HCT116 (cell line): ENCODE results near the gene PSMD4. TPM values are rescaled to one million over a fixed set of nuclear protein-coding genes. Genes with fewer than 3 reads are reported as not detected.

Experiments
- ATAC-seq: fragments of 200-7000 bp; cut with Tn5 transposase; 2 replicates; pipeline ENCODE4 v1.9.1; 2020; ENCODE audit warnings: mild to moderate bottlenecking, moderate library complexity
- BruUV-seq: library from RNA; stranded (reverse); fragments of 400-500 nt; replicated peaks from 2 replicates; lab custom pipeline; 2021; lab: Mats Ljungman, UMichigan
- CTCF ChIA-PET: fragments of 300-600 bp; sonication (Branson Sonifier 250); formaldehyde crosslinking; loops from one replicate; lab custom pipeline; 2021; ENCODE audit warnings: antibody characterized with exemption; lab: Charles Lee
- POLR2A ChIA-PET: fragments of 300-600, 350-600 bp; sonication (Branson Sonifier 250); formaldehyde crosslinking; loops from one replicate; lab custom pipeline; 2021; ENCODE audit warnings: antibody characterized with exemption; lab: Charles Lee
- RAD21 ChIA-PET, 2 experiments: fragments of 300-600 bp; sonication (Branson Sonifier 250); formaldehyde crosslinking; loops; one replicate each; lab custom pipeline; 2023; ENCODE audit warnings: low total read pairs in 2 of 2; ENCODE audit not compliant: uncharacterized antibody in 2 of 2, unreplicated experiment in 2 of 2, low non-redundant PET in 1 of 2; lab: Charles Lee
- DNase-seq: peaks from one replicate; pipeline ENCODE4 v3.0.0-alpha.2; 2010; ENCODE audit warnings: low read depth, low spot score
- H2AFZ ChIP-seq: fragments of 200-600 bp; shearing (Covaris generic), sonication (generic); 2 replicates; pipeline ENCODE4 v1.6.1; 2017; ENCODE audit warnings: low read depth, mixed run types, mixed read lengths, antibody characterized with exemption, low read length; ENCODE audit not compliant: poor library complexity, severe bottlenecking
- H3K27ac ChIP-seq: 2 replicates; pipeline ENCODE4 v1.5.1; 2012; ENCODE audit warnings: low read depth, low read length
- H3K27me3 ChIP-seq: fragments of 200-600 bp; sonication (generic); 2 replicates; pipeline ENCODE4 v1.6.1; 2016; ENCODE audit warnings: mixed run types, low read length, mixed read lengths; ENCODE audit not compliant: insufficient read depth
- H3K36me3 ChIP-seq, 2 experiments: fragments of 200-500 bp in 1 of 2; fragments of 200-600 bp in 1 of 2; sonication (Bioruptor generic) in 1 of 2; sonication (generic) in 1 of 2; 2 replicates each; pipeline versions ENCODE4 v1.5.1 to v1.6.1; 2014 to 2016; ENCODE audit warnings: low read length in 2 of 2, inconsistent platforms in 1 of 2, mixed read lengths in 1 of 2, mixed run types in 1 of 2; ENCODE audit not compliant: insufficient read depth in 2 of 2, control insufficient read depth in 1 of 2
- H3K4me1 ChIP-seq, 2 experiments: fragments of 200-600 bp in 1 of 2; sonication (generic) in 1 of 2; 2 replicates each; pipeline versions ENCODE4 v1.5.1 to v1.6.1; 2012 to 2017; ENCODE audit warnings: low read length in 2 of 2, inconsistent platforms in 1 of 2, mild to moderate bottlenecking in 1 of 2, mixed read lengths in 1 of 2, mixed run types in 1 of 2, moderate library complexity in 1 of 2; ENCODE audit not compliant: insufficient read depth in 2 of 2, control insufficient read depth in 1 of 2
- H3K4me2 ChIP-seq: fragments of 200-600 bp; sonication (generic); 2 replicates; pipeline ENCODE4 v1.6.1; 2017; ENCODE audit warnings: mixed run types, low read length, mixed read lengths
- H3K4me3 ChIP-seq, 2 experiments: fragments of 200-600 bp in 1 of 2; sonication (generic) in 1 of 2; replicated peaks in 1 of 2; 2 replicates each; pipeline ENCODE4 v1.5.1; 2011 to 2016; ENCODE audit warnings: low read length in 2 of 2, control low read depth in 1 of 2, low read depth in 1 of 2, mild to moderate bottlenecking in 1 of 2, mixed read lengths in 1 of 2, mixed run types in 1 of 2
- H3K79me2 ChIP-seq: fragments of 200-600 bp; sonication (generic); 2 replicates; pipeline ENCODE4 v1.6.1; 2017; ENCODE audit warnings: mild to moderate bottlenecking, mixed run types, low read length, moderate library complexity, mixed read lengths; ENCODE audit not compliant: insufficient read depth
- H3K9ac ChIP-seq: fragments of 200-600 bp; sonication (generic); 2 replicates; pipeline ENCODE4 v1.6.1; 2016; ENCODE audit warnings: low read length, mixed read lengths
- H3K9me2 ChIP-seq: fragments of 200-600 bp; sonication (generic), shearing (Covaris generic); 2 replicates; pipeline ENCODE4 v1.6.1; 2017; ENCODE audit warnings: mixed run types, mild to moderate bottlenecking, moderate library complexity; ENCODE audit not compliant: insufficient read depth
- H3K9me3 ChIP-seq, 2 experiments: fragments of 200-500 bp in 1 of 2; fragments of 200-600 bp in 1 of 2; sonication (Bioruptor generic) in 1 of 2; sonication (generic) in 1 of 2; 2 replicates each; pipeline ENCODE4 v1.6.1; 2014 to 2017; ENCODE audit warnings: low read length in 2 of 2, mixed read lengths in 2 of 2, inconsistent platforms in 1 of 2, low read depth in 1 of 2, mild to moderate bottlenecking in 1 of 2, mixed run types in 1 of 2, moderate library complexity in 1 of 2; ENCODE audit not compliant: control insufficient read depth in 1 of 2, insufficient read depth in 1 of 2
- H4K20me1 ChIP-seq: fragments of 200-600 bp; sonication (generic), shearing (Covaris generic); 2 replicates; pipeline ENCODE4 v1.6.1; 2017; ENCODE audit warnings: mixed run types, mild to moderate bottlenecking, moderate library complexity; ENCODE audit not compliant: insufficient read depth
- EGR1 ChIP-seq: IDR thresholded peaks from 2 replicates; pipeline ENCODE4 v1.6.1; 2012; ENCODE audit warnings: low read depth
- JUND ChIP-seq: IDR thresholded peaks from 2 replicates; pipeline ENCODE4 v1.6.1; 2012
- POLR2A ChIP-seq: IDR thresholded peaks from 2 replicates; pipeline ENCODE4 v1.7.0; 2011; ENCODE audit warnings: borderline replicate concordance; ENCODE audit not compliant: insufficient read depth, insufficient read length; ENCODE audit errors: extremely low read depth
- POLR2AphosphoS5 ChIP-seq: IDR thresholded peaks from 2 replicates; pipeline ENCODE4 v1.6.1; 2011; ENCODE audit warnings: mild to moderate bottlenecking, low read depth, low read length, moderate library complexity
- SP1 ChIP-seq: IDR thresholded peaks from 2 replicates; pipeline ENCODE4 v1.6.1; 2012; ENCODE audit warnings: low read depth
- intact Hi-C: fragments of 100-400 bp; cut with micrococcal nuclease; formaldehyde crosslinking; loops from 2 replicates; pipeline ENCODE4 v1.10.0; 2022
- total RNA-seq: library from RNA; stranded (reverse); gene quantifications from one replicate; pipeline ENCODE4 v1.2.1, GENCODE V29; 2021; ENCODE audit not compliant: unreplicated experiment
- TF ChIP-seq, protein P1 (sequence below): IDR thresholded peaks from 2 replicates; pipeline ENCODE4 v1.6.1; 2012
- TF ChIP-seq, protein P2 (sequence below), 3 experiments: fragments of 200-600 bp in 1 of 3; sonication (generic) in 1 of 3; IDR thresholded peaks in 2 of 3; conservative IDR thresholded peaks in 1 of 3; 2 replicates each; pipeline ENCODE4 v1.5.1; 2012 to 2017; ENCODE audit warnings: low read depth in 2 of 3, low read length in 2 of 3, antibody characterized with exemption in 1 of 3, borderline replicate concordance in 1 of 3, control low read depth in 1 of 3, mild to moderate bottlenecking in 1 of 3, mixed read lengths in 1 of 3, mixed run types in 1 of 3, moderate library complexity in 1 of 3; ENCODE audit not compliant: insufficient read depth in 1 of 3
- TF ChIP-seq, protein P3 (sequence below): IDR thresholded peaks from 2 replicates; pipeline ENCODE4 v1.6.1; 2011; ENCODE audit warnings: mild to moderate bottlenecking, low read length, moderate library complexity; ENCODE audit not compliant: insufficient replicate concordance; ENCODE audit errors: extremely low read depth

The PSMD4 gene
- total RNA-seq, 1 experiment from 2014 or later: 225 TPM

DNA sequence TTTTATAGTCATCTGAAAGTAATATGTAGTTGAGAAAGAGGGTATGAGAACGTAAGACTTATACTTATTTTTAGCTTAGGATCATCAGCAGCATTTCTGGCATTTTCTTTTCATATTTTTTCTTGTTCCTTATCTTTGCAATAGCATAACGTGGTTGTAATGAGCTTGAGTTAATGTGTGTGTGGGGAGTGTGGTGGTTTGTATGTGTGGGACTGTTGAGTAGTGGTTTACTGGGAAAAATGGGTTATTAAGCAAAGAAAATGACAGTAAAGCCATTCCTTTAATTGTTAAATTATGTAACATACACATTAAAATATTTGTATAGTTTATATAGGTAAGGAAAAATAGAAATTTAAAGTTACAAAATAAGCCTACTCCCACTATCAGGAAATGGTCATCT is 41.0 kb upstream of the PSMD4 start:
- RAD21 ChIA-PET: no interaction called here

More for the DNA sequence above, 41.0 kb upstream of the PSMD4 start:
- Histone ChIP-seq H3K4me1 (no peaks in the 10 kb centered on the region), H3K27me3 (no peaks in the 10 kb centered on the region), H3K9me3 (no peaks in the 10 kb centered on the region), H3K36me3 (peaks cover 0 to 3% of the 10 kb centered on the region in 2 experiments; a peak in 2 of 4 replicates), H3K4me2 (no peak overlapping the region), H3K9ac (no peak overlapping the region), H4K20me1 (peaks cover 7% of the 10 kb centered on the region), H3K79me2 (peaks cover 97% of the 10 kb centered on the region), H3K9me2 (no peaks in the 10 kb centered on the region), H2AFZ (no peak overlapping the region), H3K27ac (no peak overlapping the region), H3K4me3 (no peak overlapping the region)
- intact Hi-C loops: no loop called here
- ATAC-seq (no peak), DNase-seq (no peak)
- ChIA-PET POLR2A (no interaction called here), CTCF (no interaction called here)
- no peak for TF ChIP-seq JUND
- TF ChIP-seq, protein P1, sequence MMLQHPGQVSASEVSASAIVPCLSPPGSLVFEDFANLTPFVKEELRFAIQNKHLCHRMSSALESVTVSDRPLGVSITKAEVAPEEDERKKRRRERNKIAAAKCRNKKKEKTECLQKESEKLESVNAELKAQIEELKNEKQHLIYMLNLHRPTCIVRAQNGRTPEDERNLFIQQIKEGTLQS: no peak
- no peak for TF ChIP-seq POLR2AphosphoS5
- TF ChIP-seq, protein P2, sequence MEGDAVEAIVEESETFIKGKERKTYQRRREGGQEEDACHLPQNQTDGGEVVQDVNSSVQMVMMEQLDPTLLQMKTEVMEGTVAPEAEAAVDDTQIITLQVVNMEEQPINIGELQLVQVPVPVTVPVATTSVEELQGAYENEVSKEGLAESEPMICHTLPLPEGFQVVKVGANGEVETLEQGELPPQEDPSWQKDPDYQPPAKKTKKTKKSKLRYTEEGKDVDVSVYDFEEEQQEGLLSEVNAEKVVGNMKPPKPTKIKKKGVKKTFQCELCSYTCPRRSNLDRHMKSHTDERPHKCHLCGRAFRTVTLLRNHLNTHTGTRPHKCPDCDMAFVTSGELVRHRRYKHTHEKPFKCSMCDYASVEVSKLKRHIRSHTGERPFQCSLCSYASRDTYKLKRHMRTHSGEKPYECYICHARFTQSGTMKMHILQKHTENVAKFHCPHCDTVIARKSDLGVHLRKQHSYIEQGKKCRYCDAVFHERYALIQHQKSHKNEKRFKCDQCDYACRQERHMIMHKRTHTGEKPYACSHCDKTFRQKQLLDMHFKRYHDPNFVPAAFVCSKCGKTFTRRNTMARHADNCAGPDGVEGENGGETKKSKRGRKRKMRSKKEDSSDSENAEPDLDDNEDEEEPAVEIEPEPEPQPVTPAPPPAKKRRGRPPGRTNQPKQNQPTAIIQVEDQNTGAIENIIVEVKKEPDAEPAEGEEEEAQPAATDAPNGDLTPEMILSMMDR (IDR thresholded peaks at IDR 0.05 in 2 of 3, conservative IDR thresholded peaks at IDR 0.05 in 1 of 3; ENCODE audit: borderline replicate concordance in 1 of 3, insufficient read depth in 1 of 3, low read depth in 2 of 3, low read length in 2 of 3): no peak
- TF ChIP-seq, protein P3, sequence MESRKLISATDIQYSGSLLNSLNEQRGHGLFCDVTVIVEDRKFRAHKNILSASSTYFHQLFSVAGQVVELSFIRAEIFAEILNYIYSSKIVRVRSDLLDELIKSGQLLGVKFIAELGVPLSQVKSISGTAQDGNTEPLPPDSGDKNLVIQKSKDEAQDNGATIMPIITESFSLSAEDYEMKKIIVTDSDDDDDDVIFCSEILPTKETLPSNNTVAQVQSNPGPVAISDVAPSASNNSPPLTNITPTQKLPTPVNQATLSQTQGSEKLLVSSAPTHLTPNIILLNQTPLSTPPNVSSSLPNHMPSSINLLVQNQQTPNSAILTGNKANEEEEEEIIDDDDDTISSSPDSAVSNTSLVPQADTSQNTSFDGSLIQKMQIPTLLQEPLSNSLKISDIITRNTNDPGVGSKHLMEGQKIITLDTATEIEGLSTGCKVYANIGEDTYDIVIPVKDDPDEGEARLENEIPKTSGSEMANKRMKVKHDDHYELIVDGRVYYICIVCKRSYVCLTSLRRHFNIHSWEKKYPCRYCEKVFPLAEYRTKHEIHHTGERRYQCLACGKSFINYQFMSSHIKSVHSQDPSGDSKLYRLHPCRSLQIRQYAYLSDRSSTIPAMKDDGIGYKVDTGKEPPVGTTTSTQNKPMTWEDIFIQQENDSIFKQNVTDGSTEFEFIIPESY: no peak
- no peak for TF ChIP-seq EGR1
- TF ChIP-seq POLR2A: no peak
- TF ChIP-seq SP1: no peak
- BruUV-seq: TSS peak; percentile 5
